SK-N-SH (cell line): ENCODE data around the gene RAPGEF1. TPM values are rescaled to one million over a fixed set of nuclear protein-coding genes. Genes with fewer than 3 reads are reported as not detected.

Experiments
- CTCF ChIA-PET: fragments of 300-600, 350-600 bp; formaldehyde crosslinking; extraction: SDS; loops from one replicate; lab custom pipeline; 2021; lab: Yijun Ruan, JAX
- POLR2A ChIA-PET: fragments of 350-600 bp; sonication (Branson Sonifier 250); formaldehyde crosslinking; extraction: SDS; loops from one replicate; lab custom pipeline; 2020; ENCODE audit warnings: antibody characterized with exemption, inconsistent platforms; lab: Yijun Ruan, JAX
- DNase-seq: peaks from one replicate; pipeline ENCODE4 v3.0.0; 2012
- H2AFZ ChIP-seq: fragments of 200-600 bp; sonication (generic); 2 replicates; pipeline ENCODE4 v1.8.1; 2016; ENCODE audit warnings: antibody characterized with exemption, mild to moderate bottlenecking, low read depth
- H3F3A ChIP-seq: fragments of 200-600 bp; sonication (generic); replicated peaks from 2 replicates; pipeline ENCODE3; 2016; ENCODE audit warnings: antibody characterized with exemption, mild to moderate bottlenecking; ENCODE audit not compliant: insufficient read depth
- H3K27ac ChIP-seq, 2 experiments: fragments of 200-500 bp in 1 of 2; fragments of 200-600 bp in 1 of 2; sonication (Bioruptor generic) in 1 of 2; sonication (generic), shearing (Covaris generic) in 1 of 2; 2 replicates each; pipeline versions ENCODE4 v1.5.1 to v1.6.1; 2014 to 2016; ENCODE audit warnings: low read depth in 2 of 2, inconsistent platforms in 1 of 2, low read length in 1 of 2, mild to moderate bottlenecking in 1 of 2, mixed read lengths in 1 of 2
- H3K27me3 ChIP-seq: fragments of 200-600 bp; sonication (generic), shearing (Covaris generic); 2 replicates; pipeline ENCODE4 v1.6.1; 2016; ENCODE audit warnings: mixed run types; ENCODE audit not compliant: insufficient read depth
- H3K36me3 ChIP-seq, 2 experiments: fragments of 200-500 bp in 1 of 2; fragments of 200-600 bp in 1 of 2; sonication (Bioruptor generic) in 1 of 2; sonication (generic) in 1 of 2; replicated peaks in 1 of 2; 2 replicates each; pipeline versions ENCODE3 to v1.5.1; 2014 to 2016; ENCODE audit warnings: low read length in 1 of 2, mild to moderate bottlenecking in 1 of 2; ENCODE audit not compliant: insufficient read depth in 2 of 2, control insufficient read depth in 1 of 2
- H3K4me1 ChIP-seq, 2 experiments: fragments of 200-500 bp in 1 of 2; fragments of 200-600 bp in 1 of 2; sonication (Bioruptor generic) in 1 of 2; sonication (generic), shearing (Covaris generic) in 1 of 2; 2 replicates each; pipeline versions ENCODE4 v1.5.1 to v1.6.1; 2014 to 2016; ENCODE audit warnings: low read depth in 1 of 2, low read length in 1 of 2, mixed run types in 1 of 2; ENCODE audit not compliant: insufficient read depth in 2 of 2, control insufficient read depth in 1 of 2
- H3K4me2 ChIP-seq: fragments of 200-600 bp; sonication (generic), shearing (Covaris generic); 2 replicates; pipeline ENCODE4 v1.6.1; 2017; ENCODE audit warnings: mixed run types
- H3K4me3 ChIP-seq, 2 experiments: fragments of 200-500 bp in 1 of 2; fragments of 200-600 bp in 1 of 2; sonication (Bioruptor generic) in 1 of 2; sonication (generic), shearing (Covaris generic) in 1 of 2; 2 replicates each; pipeline versions ENCODE4 v1.5.1 to v1.8.1; 2014 to 2016; ENCODE audit warnings: low read depth in 2 of 2, inconsistent platforms in 1 of 2, low read length in 1 of 2, mild to moderate bottlenecking in 1 of 2, mixed read lengths in 1 of 2, moderate library complexity in 1 of 2
- H3K79me2 ChIP-seq: fragments of 200-600 bp; sonication (generic); 2 replicates; pipeline ENCODE4 v1.8.1; 2017; ENCODE audit warnings: mild to moderate bottlenecking; ENCODE audit not compliant: insufficient read depth
- H3K9ac ChIP-seq: fragments of 200-600 bp; sonication (generic); 2 replicates; pipeline ENCODE4 v1.6.1; 2017; ENCODE audit warnings: mixed run types
- H3K9me2 ChIP-seq: fragments of 200-600 bp; sonication (generic); 2 replicates; pipeline ENCODE4 v1.6.1; 2017; ENCODE audit warnings: mixed run types
- H3K9me3 ChIP-seq: fragments of 200-600 bp; sonication (generic); 2 replicates; pipeline ENCODE4 v1.6.1; 2017; ENCODE audit warnings: mixed run types, mild to moderate bottlenecking, moderate library complexity
- H4K20me1 ChIP-seq: fragments of 200-600 bp; sonication (generic); 2 replicates; pipeline ENCODE4 v1.6.1; 2017; ENCODE audit warnings: mild to moderate bottlenecking, mixed run types; ENCODE audit not compliant: insufficient read depth
- ELF1 ChIP-seq: IDR thresholded peaks from 2 replicates; pipeline ENCODE4 v1.4.0; 2012
- FOSL2 ChIP-seq: IDR thresholded peaks from 2 replicates; pipeline ENCODE4 v1.4.0; 2012; ENCODE audit warnings: low read depth, mild to moderate bottlenecking, moderate library complexity, borderline replicate concordance
- FOXJ3 ChIP-seq: sonication (generic); formaldehyde crosslinking; IDR thresholded peaks from 2 replicates; pipeline ENCODE4 v1.5.1; 2020; ENCODE audit warnings: mild to moderate bottlenecking, missing genetic modification reagents
- FOXM1 ChIP-seq: IDR thresholded peaks from 2 replicates; pipeline ENCODE4 v1.4.0; 2012; ENCODE audit warnings: low read depth, mild to moderate bottlenecking
- GATA2 ChIP-seq: sonication (generic); formaldehyde crosslinking; IDR thresholded peaks from 2 replicates; pipeline ENCODE4 v1.5.0; 2020; ENCODE audit warnings: mild to moderate bottlenecking, missing genetic modification reagents
- JUND ChIP-seq: IDR thresholded peaks from 2 replicates; pipeline ENCODE4 v1.4.0; 2012
- NFIC ChIP-seq: IDR thresholded peaks from 2 replicates; pipeline ENCODE4 v1.4.0; 2012; ENCODE audit warnings: borderline replicate concordance
- NRF1 ChIP-seq: IDR thresholded peaks from 2 replicates; pipeline ENCODE4 v1.6.1; 2012; ENCODE audit warnings: low read depth, mild to moderate bottlenecking, low read length
- PBX3 ChIP-seq: IDR thresholded peaks from 2 replicates; pipeline ENCODE4; 2012
- RAD21 ChIP-seq: IDR thresholded peaks from 2 replicates; pipeline ENCODE4 v1.6.1; 2012; ENCODE audit warnings: mild to moderate bottlenecking, low read length
- RCOR1 ChIP-seq: fragments of 150-350 bp; IDR thresholded peaks from 2 replicates; pipeline ENCODE4 v1.6.1; 2017; ENCODE audit warnings: antibody characterized with exemption, low read length
- RFX5 ChIP-seq: IDR thresholded peaks from 2 replicates; pipeline ENCODE4 v1.6.1; 2012; ENCODE audit warnings: mild to moderate bottlenecking, improper control_type of control experiment, low read length
- SMC3 ChIP-seq: IDR thresholded peaks from 2 replicates; pipeline ENCODE4 v1.6.1; 2012; ENCODE audit warnings: low read depth, low read length, improper control_type of control experiment
- TAF1 ChIP-seq: IDR thresholded peaks from 2 replicates; pipeline ENCODE4 v1.6.1; 2012; ENCODE audit warnings: low read depth, mild to moderate bottlenecking, low read length, moderate library complexity, borderline replicate concordance
- TCF12 ChIP-seq: IDR thresholded peaks from 2 replicates; pipeline ENCODE4 v1.4.0; 2012
- USF1 ChIP-seq: IDR thresholded peaks from 2 replicates; pipeline ENCODE4 v1.4.0; 2012; ENCODE audit warnings: low read depth, borderline replicate concordance
- YY1 ChIP-seq: IDR thresholded peaks from 2 replicates; pipeline ENCODE4 v1.4.0; 2012; ENCODE audit warnings: low read depth, mild to moderate bottlenecking
- WGBS: methylation state at CpG from one replicate; pipeline ENCODE4 v1.1.6; 2017; ENCODE audit warnings: low lambda C conversion rate; 5-methylcytosine and 5-hydroxymethylcytosine counted together
- polyA plus RNA-seq, 3 experiments: library from polyadenylated mRNA; depleted of rRNA; stranded (reverse); fragments of >200 nt; gene quantifications; 2 replicates each; pipeline ENCODE4 v1.2.3, GENCODE V29; 2012

Gene RAPGEF1
- polyA plus RNA-seq, 1 of the 3 experiments (the other 2 are of a cell fraction): 26.2 TPM

GRCh38 chr9:131578021-131578420 is 161.9 kb downstream of the RAPGEF1 start (continued):
- TF ChIP-seq USF1 (no peak), TAF1 (no peak), FOXM1 (no peak), NRF1 (no peak), RAD21 (no peak), TCF12 (no peak), YY1 (no peak)

- WGBS: 93% methylated on average over 12 of the region's 25 CpGs
Observed at GRCh38 chr9:131577005-131578000, 162.6 kb downstream of the RAPGEF1 start.

More at GRCh38 chr9:131577005-131578000, 162.6 kb downstream of the RAPGEF1 start:
- H3K79me2 ChIP-seq: no peaks in the 10 kb centered on the region
- H4K20me1 ChIP-seq: no peaks in the 10 kb centered on the region
- no peak overlapping the region for H3K4me3 ChIP-seq
- POLR2A ChIA-PET: no interaction called here
- no peaks in the 10 kb centered on the region for H3K27me3 ChIP-seq
- H3K4me2 ChIP-seq: no peak overlapping the region
- H3K9me3 ChIP-seq: no peaks in the 10 kb centered on the region
- peaks cover 0 to 4% of the 10 kb centered on the region in 2 experiments; a peak in 1 of 4 replicates for H3K4me1 ChIP-seq
- H2AFZ ChIP-seq: no peak overlapping the region
- H3F3A ChIP-seq: no peaks in the 10 kb centered on the region
- H3K27ac ChIP-seq: no peak overlapping the region
- peaks cover 9 to 25% of the 10 kb centered on the region in 2 experiments for H3K36me3 ChIP-seq
- TF ChIP-seq RCOR1: no peak
- TF ChIP-seq SMC3: no peak
- TF ChIP-seq NFIC: no peak
- TF ChIP-seq RFX5: no peak
- no peak for TF ChIP-seq JUND
- TF ChIP-seq FOXJ3 (CRISPR knock-in tag): no peak
- no peak for TF ChIP-seq PBX3
- no peak for TF ChIP-seq FOSL2
- TF ChIP-seq TCF12: no peak
- TF ChIP-seq GATA2: no peak
- TF ChIP-seq TAF1: no peak
- no peak for TF ChIP-seq NRF1
- no peak for TF ChIP-seq ELF1
- no peak for TF ChIP-seq USF1
- no peak overlapping the region for H3K9ac ChIP-seq
- no peaks in the 10 kb centered on the region for H3K9me2 ChIP-seq
- DNase-seq: no peak
- CTCF ChIA-PET: interaction anchor here (0.9 to 2.8 kb wide), 3 partner anchors 15 to 163 kb away, joined by 3 to 9 read pairs (median 8); no protein-coding TSS in a partner anchor
